GM18508 (cell line): ENCODE data around the gene PIGBOS1.
"Not testable (repeated sequence)": the region's sequence is repeated elsewhere in the genome, so short reads cannot be mapped to it uniquely, and the experiment has no call there.

ENCODE experiments used
- ATAC-seq: cut with Tn5 transposase; IDR thresholded peaks from one replicate; pipeline ENCODE4 v1.9.1; 2021; ENCODE audit warnings: moderate number of reproducible peaks; ENCODE audit not compliant: insufficient read depth, unreplicated experiment

PIGBOS1 gene

DNA sequence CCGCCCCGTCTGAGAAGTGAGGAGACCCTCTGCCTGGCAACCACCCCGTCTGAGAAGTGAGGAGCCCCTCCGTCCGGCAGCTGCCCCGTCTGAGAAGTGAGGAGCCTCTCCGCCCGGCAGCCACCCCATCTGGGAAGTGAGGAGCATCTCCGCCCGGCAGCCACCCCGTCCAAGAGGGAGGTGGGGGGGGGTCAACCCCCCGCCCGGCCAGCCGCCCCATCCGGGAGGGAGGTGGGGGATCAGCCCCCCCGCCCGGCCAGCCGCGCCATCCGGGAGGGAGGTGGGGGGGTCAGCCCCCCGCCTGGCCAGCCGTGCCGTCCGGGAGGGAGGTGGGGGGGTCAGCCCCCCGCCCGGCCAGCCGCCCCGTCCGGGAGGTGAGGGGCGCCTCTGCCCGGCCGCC lies 16.1 kb downstream of the PIGBOS1 start:
- not testable (repeated sequence) for ATAC-seq

DNA sequence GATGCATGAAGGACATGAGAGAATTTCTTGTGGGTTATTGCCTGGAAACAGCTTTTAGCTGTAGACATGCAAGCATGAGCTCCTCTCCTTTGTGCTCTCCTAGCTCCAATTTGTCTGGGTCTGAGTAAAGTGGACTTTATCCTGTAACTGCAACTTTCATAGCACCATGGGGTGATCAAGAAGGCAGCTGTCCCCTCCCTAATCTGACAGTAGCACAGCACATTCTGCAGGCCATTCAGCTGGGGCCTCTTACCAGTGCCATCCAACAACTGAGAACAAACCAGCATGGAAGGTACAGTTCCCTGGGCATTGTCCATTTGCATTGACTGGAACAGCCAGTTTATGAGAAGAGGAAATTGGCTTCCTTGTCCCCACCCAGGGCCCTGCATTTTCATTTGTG lies 21.6 kb downstream of the PIGBOS1 start:
- ATAC-seq: no peak

DNA sequence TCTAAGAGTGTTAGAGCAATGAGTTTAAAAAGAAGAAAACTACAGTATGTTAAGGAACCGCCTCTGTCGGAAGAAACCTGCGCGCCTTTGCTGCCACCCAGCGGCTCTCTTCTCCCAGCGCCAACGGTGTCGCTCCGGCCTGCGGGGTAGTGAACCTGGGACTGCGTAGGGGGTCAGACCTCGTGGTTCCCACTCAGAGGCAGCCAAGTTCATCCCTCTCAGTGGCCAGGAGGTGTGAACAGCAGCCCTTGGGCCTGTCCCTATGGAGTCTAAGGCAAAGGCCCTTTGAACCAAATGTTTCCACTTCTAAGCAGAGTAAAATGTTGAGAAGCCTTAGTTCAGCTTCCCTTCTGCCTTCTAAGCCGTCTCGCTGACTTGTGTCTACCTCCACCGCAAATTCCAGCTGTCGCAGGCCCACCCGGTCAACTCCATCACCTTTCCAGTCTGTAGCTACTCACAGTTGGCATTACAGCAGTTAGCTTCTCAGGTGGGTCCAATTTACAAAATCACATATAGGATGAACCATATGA lies 28.3 kb downstream of the PIGBOS1 start:
- peak; percentile 65 for ATAC-seq

DNA sequence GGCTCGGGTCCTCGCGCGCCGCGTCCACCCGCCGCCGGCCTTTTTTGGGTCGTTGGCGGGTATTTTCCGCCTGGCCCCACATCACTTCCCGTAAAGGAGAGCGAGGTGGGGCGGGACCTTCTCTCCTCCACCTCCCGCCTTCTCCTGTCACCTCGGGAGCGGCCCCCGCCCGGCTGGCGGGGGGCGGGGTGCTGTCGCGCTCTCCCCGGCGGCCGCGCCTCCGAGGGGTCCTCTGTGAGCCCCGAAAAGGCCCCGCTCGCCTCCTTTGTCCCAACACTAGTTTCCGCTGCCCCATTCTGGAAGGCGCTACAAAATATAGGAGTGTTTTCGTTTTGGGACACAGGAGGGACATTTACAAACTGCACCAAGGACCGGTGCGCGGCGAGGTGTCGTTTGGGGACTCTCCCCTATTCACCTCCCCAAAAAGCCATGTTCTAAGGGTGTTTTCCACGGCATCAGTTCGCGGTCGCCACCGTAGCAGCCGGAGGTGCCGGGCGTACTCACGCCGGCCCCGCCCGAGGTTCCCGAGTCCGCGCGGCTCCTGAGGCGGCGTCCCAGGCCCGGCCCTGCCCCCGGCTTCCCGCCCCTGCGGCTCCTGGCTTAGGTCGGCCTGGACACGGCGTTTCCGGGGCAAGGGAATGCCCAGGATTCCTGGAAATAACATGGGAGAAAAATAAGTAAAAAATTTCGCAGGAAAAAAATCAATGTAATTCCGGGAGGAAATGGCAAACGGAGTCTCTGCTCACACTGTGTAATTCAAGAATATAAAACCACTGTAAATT lies 29.0 kb downstream of the PIGBOS1 start, which contains the start of gene RAB27A:
Gene RAB27A, minus strand, starts transcription at position 68 of the 782 bp plus-strand sequence. CDS start 54,879 bp downstream, outside the sequence.
- peak; percentile 39 for ATAC-seq

DNA sequence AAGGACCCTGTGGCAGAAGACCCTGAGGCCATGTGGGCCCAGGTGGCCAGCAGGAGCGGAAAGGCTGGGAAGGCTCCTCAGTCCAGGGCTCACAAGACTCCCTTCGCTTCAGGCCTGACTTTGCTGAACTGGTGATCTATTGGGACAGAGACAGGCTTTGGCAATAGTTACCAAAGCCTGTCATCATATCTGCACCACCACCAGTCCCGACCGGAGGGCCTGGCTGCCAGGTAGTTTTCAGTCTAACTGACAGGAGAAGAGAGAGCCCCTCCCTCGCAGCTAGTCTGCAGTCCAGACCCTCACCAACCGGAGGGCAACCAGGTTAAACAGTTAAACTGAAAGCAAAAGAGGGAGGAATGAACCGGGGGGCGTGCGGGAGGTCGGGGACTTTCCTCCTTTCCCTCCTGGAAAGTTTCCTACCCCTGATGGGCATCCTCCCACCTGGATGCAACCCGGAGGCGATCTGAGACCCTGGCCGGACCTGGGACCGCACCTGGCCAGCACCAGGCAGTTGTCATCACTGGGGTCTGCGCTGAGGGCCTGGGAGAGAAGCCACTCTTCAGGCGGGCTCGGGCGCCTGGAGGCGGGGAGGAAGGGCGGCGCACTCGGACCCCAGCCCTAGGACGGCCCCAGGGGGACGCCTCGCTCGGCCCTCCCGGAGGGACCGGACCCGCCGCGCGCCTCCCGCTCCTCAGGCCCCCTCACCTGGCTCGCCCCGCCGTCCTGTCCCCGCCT lies 29.7 kb downstream of the PIGBOS1 start:
- peak; percentile 15 for ATAC-seq

DNA sequence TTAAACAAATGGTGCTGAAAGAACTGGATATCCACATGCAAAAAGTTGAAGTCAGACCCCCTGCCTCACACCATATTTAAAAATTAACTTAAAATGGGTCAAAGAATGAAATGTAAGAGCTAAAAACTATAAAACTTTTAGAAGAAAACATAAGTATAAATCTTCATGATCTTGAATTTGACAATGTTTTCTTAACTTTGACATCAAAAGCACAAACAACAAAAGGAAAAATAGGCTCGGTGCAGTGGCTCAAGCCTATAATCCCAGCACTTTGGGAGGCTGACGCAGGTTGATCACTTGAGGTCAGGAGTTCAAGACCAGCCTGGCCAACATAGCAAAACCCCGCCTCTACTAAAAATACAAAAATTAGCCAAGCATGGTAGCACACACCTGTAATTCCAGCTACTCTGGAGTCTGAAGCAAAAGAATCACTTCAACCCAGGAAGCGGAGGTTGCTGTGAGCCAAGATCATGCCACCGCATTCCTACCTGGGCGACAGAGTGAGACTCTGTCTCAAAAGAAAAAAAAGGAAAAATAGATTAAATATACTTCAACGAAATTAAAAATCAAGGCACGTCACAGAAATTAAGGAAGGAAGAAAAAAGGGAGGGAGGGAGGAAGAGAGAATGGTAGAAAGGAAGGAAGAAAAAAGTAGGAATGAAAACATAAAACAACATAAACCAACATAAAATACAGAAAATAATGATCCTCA lies 30.8 kb downstream of the PIGBOS1 start:
- no peak for ATAC-seq

DNA sequence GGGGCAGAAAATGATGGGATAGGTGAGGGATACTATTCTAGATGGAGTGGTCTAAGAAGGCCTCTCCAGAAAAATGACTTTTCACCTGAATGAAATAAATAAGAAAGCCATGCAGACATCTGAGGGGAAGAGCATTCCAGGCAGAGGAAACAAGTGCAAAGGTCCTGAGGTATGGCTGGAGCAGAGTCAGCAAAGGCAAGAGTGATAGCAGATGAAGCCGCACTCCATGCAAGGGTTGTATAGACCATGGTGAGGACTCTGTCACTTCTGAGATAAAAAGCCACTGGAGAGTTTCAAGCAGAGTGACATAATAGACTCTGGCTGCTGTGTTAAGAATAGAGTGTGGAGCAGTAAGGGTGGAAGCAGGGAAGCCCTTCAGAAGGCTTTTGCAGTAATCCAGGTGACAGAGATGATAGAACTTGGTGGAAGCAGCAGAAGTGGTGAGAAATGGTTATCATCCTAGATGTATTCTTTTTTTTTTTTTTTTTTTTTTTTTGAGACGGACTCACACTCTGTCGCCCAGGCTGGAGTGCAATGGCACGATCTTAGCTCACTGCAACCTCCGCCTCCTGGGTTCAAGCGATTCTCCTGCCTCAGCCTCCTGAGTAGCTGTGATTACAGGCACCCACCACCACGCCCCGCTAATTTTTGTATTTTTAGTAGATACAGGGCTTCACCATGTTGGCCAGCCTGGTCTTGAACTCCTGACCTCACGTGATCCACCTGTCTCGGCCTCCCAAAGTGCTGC lies 32.3 kb downstream of the PIGBOS1 start:
- not testable (repeated sequence) for ATAC-seq

DNA sequence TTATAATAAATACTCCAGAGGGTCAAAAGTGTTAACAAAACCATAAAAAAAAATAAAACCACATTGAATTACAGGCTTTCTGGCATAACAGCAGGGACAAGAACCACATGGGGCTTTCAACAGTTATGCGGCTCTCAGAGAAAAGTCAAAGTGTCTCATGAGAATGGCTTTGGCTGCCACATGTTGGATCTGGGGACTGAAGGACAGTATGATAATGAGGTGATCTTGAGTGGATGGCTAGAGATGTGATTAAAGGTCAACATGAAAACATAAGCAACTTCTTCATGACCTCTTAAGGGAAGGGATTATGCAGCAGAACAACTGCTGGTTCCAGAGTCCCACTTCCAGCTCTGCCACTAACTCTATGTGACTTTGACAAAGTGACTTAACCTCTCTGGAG lies 34.5 kb downstream of the PIGBOS1 start:
- ATAC-seq: no peak

DNA sequence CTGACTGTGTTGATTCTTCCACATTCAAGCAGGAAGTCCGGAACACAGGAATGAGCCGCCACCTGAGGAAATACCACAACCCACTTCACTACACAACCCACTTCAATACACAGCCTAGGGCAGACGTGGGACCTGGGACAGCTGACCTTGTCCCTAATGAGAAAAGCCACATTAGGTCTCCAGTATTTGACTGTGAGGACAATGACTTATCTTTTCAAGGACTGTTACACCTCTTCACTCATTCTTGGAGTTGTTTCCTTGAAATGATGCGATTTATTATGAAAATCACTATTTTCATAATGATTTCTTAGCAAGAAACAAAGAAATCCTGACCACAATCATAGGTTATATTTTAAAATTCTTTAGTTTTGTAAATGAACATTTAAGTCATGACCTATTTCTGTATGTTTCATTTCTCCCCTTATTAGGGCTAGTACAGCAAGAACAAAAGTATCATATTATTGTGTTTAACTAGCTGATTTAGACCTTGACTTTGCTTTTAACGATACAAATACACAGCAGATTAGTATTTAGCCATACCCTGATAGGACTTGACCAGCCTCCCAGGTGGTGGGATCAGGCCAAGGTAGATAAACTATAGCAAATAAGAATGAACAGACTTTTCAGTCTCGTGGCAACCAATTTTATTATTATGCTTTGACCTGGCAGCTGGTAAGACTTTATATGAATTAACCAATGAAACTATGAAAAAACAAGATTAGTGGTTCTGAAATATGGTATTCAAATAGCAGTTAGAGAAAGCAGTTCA lies 35.4 kb downstream of the PIGBOS1 start:
- no peak for ATAC-seq

DNA sequence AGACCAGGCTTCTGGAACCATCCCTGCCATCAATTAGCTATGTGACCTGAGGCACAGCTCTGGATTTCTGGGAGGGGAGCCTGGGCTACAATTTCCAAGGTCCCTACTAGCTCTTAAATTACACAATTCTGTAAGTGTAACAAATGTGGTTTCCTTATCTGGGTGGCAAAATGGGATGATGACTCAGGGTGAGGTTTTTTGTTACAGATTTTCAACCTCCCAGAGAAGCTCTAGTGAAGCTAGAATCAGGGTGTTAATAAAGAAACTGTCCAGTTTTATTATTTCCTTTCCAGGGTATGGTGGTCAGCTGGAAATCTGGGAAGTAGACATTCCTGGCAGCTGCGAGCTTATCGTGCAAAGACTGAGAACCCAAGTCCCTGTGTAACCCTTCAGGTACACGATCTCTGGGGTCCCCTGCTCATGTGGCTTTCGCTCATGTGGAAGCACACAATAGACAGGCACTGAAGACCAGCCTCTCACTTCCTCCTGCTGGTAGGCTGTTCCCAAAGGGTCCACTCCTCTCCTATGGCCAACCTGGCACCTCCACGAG lies 36.6 kb downstream of the PIGBOS1 start:
- ATAC-seq: no peak

DNA sequence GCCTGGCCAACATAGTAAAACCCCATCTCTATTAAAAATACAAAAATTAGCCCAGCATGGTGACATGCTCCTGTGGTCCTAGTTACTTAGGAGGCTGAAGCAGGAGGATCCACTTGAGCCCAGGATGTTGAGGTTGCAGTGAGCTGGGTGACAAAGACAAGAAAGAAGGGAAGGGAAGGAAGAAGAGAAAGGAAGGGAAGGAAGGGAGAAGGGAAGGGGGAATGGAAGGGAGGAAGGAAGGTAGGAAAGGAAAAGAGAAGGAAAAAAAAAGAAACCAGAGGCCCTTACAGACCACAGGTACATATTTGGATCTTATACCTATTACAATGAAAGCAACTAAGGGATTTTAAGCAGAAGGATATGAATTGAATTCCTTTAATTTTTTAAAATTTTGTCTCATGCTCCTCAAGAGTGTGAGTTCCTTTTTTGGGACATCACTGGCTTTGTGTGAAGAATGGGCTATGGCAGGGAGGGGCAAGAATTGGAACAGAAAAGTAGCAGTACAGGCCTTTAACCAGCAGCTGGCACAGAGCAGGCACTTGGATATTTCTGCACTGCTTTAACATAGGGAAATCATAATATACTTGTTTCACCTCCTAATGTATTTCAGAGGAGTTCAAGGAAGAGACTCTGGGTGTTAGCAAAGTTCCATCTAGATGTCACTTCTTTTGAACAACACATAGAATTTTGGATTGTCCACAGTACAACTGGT lies 37.2 kb downstream of the PIGBOS1 start:
- no peak for ATAC-seq

DNA sequence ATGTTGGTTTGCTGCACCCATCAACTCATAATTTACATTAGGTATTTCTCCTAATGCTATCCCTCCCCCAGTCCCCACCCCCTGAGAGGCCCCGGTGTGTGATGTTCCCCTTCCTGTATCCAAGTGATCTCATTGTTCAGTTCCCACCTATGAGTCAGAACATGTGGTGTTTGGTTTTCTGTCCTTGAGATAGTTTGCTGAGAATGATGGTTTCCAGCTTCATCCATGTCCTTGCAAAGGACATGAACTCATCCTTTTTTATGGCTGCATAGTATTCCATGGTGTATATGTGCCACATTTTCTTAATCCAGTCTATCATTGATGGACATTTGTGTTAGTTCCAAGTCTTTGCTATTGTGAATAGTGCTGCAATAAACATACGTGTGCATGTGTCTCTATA lies 38.3 kb downstream of the PIGBOS1 start:
- not testable (repeated sequence) for ATAC-seq

DNA sequence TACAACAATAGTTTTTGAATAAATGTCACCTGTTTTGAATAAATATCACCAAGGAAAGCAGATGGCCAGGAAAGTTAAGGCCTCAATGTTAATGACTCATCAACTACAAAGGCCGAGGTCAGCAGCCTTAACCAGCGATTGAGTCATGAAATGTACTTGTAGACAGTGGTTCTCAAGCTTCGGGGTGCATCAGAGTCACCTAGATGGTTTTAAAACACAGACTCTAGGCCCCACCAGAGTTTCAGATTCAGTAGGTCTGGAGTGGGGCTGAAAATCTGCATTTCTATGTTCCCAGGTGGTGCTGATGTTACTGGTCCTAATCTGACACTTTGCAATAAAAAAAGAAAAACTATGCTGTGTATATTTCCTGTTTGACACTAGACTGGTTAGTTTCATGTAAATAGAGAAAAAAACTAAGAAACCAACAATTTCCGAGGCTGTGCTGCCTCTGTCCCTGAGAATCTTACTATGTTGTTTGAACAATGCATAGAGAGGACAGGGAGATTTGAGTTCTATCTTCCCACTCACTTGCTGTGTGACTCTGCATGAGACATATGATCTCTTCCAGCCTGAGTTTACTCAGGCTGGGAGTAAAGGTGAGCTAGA lies 39.1 kb downstream of the PIGBOS1 start:
- peak; percentile 65 for ATAC-seq

DNA sequence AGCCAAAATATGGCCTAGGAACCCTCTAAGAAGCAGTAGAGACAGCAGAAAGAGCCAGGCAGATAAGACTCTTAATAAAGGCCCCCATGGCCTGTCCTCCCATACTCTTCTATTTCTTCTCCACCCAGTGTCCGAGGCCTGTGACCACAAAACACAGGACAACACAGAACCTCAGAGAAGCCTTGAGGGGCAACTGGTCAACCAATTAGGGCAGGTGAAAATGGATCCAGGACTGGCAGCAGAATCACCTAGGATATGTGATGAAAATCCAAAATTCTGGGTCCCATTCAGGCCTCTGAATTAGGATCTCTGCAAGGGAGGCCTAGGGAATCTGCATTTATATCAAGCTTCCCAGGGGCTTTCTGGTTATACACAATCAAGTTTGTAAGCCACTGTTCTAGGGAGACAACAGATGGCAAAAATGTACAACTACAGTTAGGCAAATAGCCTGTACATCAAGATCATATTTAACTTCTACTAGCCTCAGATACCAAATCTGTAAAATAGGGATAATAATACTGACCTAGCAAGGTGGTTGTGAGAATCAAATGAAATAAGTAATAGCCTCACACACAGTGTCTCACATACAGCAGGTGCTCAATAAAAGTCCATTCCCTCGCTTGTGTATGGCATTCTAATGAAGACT lies 39.7 kb downstream of the PIGBOS1 start:
- no peak for ATAC-seq

DNA sequence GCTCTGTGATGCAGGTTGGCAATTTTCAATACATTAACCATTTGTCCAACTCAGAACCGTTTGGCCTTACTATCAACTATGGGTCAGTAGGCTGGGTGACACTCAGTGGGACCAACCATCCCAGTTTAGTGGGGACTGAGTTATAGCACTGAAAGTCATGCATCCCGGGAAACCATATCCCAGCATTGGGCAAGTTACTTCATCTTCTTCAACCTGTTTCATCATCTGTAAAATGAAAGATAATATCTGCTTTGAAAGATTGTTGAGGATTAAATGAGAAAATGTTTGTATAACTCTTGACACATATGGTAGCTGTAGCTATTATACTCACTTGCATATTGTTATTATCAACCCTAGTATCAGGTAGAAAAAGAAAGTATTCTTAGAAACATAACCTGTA lies 41.2 kb downstream of the PIGBOS1 start:
- ATAC-seq: no peak

DNA sequence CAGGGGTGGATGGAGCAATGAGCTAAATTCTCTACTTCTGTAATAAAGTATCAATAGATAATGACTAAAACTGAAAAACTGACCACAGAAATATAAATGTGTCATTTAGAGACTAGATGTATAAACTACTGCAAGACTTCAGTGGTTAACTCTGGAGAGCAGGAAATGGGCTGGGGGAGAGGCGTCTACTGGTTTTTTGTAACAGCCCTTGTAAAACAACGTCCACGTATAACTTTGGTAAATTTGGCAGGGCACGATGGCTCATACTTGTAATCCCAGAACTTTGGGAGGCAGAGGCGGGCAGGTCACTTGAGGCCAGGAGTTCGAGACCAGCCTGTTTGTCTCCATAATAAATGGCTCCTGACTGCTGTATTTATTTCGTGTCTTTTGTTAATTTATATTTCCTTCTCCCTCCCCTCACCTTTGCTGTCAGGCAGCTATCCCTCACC lies 41.8 kb downstream of the PIGBOS1 start:
- ATAC-seq: peak; percentile 51

DNA sequence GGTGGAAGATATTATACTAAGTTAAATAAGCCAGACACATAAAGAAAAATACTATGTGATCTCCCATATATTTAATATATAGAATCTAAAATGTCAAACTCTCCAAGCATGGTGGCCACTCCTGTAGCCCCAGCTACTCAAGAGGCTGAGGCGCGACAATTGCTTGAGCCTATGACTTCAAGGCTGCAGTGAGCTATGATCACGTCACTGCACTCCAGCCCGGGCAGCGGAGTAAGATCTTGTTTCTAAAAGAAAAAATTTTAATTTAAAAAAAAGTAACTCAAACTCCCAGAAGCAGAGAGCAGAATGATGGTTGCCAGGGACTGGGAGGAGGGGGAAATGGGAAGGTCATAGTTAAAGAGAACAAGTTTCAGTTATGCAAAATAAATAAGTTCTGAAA lies 42.6 kb downstream of the PIGBOS1 start:
- ATAC-seq: no peak
